ENCODE data around the gene DKK2.

- TF ChIP-seq CTCF (conservative IDR thresholded peaks at IDR 0.05 in 1 of 2, IDR thresholded peaks at IDR 0.05 in 1 of 2; ENCODE audit: extremely low read depth in 1 of 2, insufficient read depth in 1 of 2, low read depth in 1 of 2, low read length in 2 of 2) (no peak), EZH2 (IDR thresholded peaks at IDR 0.05; ENCODE audit: borderline replicate concordance, low read length) (no peak)
These were observed 160.8 kb downstream of the DKK2 start for GRCh38 chr4:106875340-106875739.

Measured in mammary epithelial cell (primary cell).